Sciatic nerve (tissue), 2 donors: ENCODE data around the gene TASP1. TPM values are rescaled to one million over a fixed set of nuclear protein-coding genes. Genes with fewer than 3 reads are reported as not detected.

Source experiments
- ATAC-seq: fragments of 200-7000 bp; cut with Tn5 transposase; one replicate; pipeline ENCODE4 v1.9.1; 2020; ENCODE audit warnings: mild to moderate bottlenecking, moderate library complexity
- DNase-seq: peaks from one replicate; pipeline ENCODE4 v3.0.0-alpha.2; 2020; ENCODE audit warnings: low spot score
- intact Hi-C: fragments of 100-400 bp; cut with DNase I; formaldehyde crosslinking; loops from one replicate; pipeline ENCODE4 v1.14.2; 2022
- total RNA-seq: library from RNA; stranded (reverse); fragmentation: NEBNext Ultra II Directional; extraction: Animal tissue kit (Norgen Biotek cat#: 25700); gene quantifications from one replicate; pipeline ENCODE4 v1.2.1, GENCODE V29; 2021
- donor health status: DM: no; HTN: no; CAD: no.
- donor health status: DM: no; HTN: no; CAD: no.

The TASP1 gene
- total RNA-seq, 1 donor from 2014 or later: 22.7 TPM

DNA sequence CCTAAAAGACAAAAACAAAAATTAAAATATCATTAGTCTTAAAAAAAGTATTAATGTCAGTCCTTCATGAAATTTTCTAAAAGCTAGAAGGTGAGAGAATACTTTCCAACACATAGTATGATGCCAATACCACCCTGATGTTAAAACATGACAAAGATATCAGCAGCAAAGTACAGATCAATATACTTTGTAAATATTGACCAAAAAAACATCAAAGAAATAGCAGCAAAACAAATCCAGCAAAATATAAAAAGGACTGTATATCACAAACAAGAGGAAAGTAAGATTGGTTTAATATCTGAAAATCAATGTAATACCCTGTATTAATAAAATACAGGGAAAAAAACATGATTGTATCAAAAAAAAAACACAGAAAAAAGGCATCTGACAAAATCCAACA, 51.4 kb downstream of the TASP1 start:
- intact Hi-C loops: no loop called here
- no peak for ATAC-seq

DNA sequence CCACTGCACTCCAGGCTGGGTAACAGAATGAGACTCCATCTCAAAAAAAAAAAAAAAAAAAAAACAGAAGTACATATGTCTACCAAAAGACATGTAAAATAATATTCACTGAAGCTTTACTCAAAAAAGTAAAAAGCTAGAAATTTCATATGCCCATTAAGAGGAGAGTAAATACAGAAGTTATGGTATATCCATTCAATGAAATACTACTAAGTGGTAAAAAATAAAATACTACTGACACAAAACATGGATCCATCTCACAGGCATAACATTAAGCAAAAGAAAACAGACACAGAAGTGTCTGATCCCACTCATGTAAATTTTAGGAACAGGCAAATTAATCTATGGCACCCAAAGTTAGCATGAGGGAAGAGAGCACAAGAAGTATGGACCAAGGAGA, 52.6 kb downstream of the TASP1 start:
- ATAC-seq: no peak
- DNase-seq: no peak
- intact Hi-C loops: no loop called here

More for the DNA sequence above, 51.4 kb downstream of the TASP1 start:
- DNase-seq: no peak

DNA sequence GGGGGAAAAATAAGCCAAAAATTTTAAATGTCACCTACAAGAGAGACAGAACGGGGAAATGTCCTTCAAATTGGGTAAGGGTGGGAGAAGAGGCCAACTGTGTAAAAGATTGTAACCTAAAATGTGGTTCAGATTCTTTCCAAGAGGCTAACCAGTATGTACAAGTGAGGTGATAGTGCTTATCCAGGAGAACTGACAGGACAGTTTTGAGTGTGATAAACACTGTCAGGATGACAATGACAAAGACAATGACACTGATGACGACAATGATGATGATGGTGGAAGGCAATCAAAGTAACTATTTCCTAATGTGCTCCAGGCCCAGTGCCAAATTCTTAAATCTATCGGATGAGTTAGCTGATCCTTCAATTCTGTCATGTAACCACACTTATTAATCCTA, 57.3 kb downstream of the TASP1 start:
- intact Hi-C loops: no loop called here
- ATAC-seq (no peak), DNase-seq (no peak)

DNA sequence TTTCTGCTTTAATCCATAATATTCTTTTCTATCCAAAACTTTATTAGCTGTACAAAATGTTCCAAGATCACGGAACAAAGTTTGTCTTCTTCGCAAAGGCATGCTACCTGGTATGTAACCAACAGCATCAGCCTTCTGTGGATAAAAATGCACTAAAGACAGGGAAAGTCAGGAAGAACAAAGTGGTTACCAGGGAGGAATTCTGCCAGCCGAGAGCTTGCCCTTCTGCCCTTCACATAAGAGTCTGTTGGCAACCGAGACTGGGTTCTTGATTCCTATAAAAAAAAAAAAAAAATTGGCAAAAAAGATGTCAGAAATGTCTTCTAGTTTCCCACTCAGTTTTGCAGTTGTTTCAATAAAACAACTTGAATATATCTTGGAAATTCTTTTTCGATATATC, 58.0 kb downstream of the TASP1 start:
- DNase-seq: no peak
- no peak for ATAC-seq
- intact Hi-C loops: no loop called here

DNA sequence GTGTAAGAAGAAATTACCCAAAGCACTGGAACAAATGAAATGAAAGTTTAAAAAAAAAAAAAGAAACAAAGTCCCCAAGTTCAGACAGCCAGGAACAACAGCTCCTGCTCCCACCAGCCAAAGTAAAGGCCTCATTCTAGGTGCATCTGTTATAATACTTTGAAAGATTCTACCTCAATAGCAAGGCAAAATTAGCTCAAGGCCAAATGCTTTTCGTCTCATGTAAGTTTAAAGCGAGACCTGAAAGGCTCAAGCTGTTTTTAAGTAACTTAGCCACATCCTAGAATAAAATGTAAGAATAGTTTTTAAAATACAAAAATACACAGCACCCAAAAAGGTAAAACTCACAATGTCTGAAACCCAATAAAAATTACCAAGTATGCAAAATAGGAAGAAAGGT, 64.7 kb downstream of the TASP1 start:
- intact Hi-C loops: no loop called here
- DNase-seq (no peak), ATAC-seq (no peak)

DNA sequence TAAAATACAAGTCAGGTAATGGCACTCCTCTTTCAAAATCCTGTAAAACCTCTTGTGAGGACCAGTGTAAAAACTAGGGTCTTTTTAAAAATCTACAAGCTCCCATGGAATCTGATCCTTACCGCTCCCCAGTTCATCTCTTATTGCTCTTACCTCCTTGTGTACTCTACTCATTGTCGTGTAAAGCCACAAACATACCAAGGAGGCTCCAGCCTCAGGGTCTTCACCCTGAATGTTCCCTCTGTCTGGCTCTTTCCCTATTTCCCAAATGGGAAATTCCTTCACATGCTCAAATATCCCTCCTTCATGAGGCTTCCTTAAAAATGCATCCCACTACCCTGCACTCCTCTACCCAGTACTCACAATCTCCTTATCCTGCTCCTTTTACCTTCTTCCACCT, 67.1 kb downstream of the TASP1 start:
- no peak for DNase-seq
- intact Hi-C loops: no loop called here
- no peak for ATAC-seq

DNA sequence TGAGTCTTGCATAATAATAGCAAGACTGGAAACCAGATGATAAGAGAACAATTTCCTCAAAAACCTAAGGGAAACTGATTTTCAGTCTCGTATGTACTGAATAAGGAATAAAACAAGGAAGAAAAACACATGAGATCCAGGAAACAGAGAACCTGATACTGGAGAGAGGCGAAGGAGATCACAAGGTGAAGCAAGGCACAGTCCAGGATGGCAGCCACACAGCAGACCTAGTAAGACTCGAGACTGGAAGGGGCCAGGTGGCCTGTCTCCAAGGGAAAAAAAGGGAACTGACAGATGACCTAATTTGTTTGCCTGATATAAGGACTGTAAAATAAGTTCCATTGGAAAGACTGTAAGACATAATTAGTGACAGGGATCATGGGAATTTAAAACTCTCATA, 71.1 kb downstream of the TASP1 start:
- ATAC-seq: no peak
- intact Hi-C loops: no loop called here
- no peak for DNase-seq

DNA sequence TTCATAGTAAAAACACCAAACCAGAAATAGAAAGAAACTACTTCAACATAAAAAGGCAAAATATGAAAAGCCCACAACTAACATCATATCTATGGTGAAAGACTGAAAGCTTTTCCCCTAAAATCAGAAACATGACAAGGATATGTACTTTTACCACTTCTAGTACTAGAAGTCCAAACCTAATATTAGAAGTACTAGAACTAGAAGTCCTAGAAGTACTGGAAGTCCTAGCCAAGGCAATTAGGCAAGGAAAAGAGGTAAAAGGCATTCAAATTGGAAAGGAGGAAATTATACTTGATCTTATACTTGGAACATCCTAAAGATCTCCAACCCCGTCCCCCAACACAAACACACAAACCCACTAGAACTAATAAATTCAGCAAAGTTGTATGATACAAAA, 74.9 kb downstream of the TASP1 start:
- ATAC-seq (no peak), DNase-seq (no peak)
- intact Hi-C loops: no loop called here

DNA sequence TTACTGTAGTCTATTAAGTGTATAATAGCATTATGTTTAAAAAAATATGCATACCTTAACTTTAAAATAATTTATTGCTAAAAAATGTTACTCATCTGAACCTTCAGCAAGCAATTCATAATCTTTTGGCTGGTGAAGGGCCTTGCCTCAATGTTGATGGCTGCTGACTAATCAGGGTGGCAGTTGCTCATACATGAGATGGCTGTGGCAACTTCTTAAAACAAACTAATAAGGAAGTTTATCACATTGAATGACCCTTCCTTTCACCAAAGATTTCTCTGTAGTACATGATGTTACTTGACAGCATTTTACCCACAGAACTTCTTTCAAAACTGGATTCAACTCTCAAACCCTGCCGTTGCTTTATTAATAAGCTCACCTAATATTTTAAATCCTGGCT, 84.0 kb downstream of the TASP1 start:
- ATAC-seq: no peak
- DNase-seq: no peak
- intact Hi-C loops: no loop called here

DNA sequence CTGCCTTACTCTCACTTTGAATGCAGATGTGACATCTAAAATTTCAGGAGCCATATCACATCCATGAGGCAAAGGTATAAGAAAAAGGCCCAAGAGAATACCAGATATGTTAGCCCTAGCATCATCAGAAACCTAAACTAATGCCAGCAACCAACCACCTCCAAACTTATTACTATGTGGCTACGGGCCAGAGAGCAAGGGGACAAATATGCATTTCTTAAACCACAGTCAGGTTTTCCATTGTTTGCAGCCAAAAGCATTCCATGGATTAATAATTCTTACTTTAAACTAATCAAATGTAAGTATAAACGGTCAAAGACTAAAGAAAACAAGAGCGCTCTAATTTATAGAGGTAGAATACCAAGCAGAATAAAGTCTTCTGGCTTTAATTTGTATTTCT, 84.7 kb downstream of the TASP1 start:
- DNase-seq (no peak), ATAC-seq (no peak)
- intact Hi-C loops: no loop called here

DNA sequence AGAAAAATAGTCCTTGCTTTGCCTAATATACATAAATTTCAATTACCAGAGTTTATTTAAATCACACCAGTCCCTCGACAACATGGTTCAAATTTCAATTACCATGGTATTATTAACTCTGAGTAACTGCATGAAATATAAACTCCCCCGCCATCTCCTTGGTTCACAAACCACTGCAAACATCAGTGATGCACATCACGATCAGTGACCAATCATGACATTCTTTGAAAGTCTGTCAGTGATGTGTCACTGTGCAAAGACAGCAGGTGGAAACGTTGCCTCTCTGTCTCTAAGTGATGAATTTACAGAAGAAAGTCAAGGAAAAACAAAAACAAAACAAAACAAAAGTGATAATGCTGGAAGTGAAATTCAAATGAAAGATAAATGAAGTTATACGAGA, 86.7 kb downstream of the TASP1 start:
- intact Hi-C loops: no loop called here

DNA sequence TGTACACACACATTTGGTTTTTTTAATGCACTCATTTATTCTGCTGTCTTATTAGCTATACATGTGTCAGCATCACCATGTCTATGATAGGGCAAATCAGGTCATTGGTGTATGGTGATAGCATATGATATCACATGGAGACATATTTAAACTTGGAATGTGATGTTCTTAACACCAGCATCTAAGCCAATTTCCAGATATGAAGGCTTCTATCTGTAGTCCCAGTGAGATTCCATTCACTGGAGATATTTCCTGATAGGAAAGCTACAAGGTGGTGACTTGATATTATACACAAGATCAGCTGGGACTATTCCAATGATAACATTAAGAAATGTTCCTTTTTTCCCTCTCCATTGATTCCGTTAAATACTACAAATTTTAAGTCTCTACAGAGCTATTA, 89.3 kb downstream of the TASP1 start:
- no peak for DNase-seq
- no peak for ATAC-seq
- intact Hi-C loops: no loop called here

More for the DNA sequence above, 86.7 kb downstream of the TASP1 start:
- no peak for ATAC-seq
- no peak for DNase-seq

DNA sequence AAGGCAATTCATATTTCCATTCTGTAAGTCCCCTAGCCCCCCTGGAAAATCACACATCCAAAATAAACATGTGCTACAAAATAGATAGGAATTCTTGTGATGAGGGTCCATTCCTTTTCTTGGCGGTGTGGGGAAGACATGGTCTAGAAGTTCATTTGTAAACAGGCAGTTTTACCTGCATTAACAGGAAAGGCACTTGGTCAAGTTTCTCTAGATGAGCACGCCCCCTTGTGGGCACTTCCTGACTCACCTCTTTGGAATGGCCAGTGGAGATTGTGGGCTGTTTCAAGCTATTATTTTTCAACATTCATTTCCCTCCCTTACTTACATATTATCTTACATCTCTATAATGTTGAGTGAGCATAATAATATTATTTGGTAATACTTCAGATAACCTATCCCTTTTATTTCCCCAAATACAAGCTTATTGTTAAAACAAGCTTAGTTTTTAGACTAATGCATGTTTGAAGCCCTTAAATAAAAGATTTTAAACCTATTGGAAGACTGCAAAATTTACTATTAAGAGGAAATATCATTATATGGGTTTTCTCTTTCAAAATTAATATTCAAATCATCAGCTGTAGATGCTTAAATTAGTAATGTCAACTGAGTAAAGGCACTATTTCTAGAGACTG, 92.1 kb downstream of the TASP1 start:
- ATAC-seq: peak; percentile 78
- DNase-seq: peak; percentile 92
- intact Hi-C loops: no loop called here

DNA sequence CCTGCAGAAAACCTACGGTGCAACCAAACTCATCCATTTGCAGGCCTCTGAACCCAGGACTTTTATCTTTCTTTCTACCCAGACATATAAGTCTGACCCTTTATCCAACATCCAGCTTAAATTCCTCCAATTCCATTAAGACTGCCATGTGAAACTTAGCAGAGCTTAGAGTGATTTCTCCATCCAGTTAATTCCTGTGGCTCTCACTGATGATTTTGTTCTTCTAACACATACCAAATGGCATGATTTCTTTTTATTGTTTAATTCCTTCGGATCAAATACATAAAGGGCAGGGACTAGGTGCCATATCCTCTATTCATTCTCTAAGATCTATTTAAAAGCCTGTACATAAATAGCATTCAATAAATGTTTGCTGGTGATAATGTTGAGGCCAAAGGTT, 92.9 kb downstream of the TASP1 start:
- ATAC-seq (no peak), DNase-seq (no peak)
- intact Hi-C loops: no loop called here

DNA sequence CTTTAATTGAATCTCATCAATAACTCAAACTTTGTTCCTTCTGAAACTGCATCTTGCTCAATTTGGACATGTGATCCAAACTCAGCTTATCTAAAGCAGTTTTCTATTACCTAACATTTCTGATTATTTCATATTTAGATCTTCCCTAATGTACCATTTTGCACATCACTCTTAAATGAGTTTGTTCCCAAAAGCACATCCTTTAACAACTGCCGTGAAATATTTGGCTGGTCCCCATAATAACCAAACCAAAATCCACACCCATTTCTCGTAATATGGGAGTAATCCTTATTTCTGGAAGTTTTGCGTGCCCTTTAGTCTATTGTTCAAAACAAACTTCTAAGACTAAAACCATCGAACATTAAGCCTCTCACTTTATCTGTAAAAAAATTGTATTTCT, 94.9 kb downstream of the TASP1 start:
- no peak for DNase-seq
- ATAC-seq: peak; percentile 46
- intact Hi-C loops: no loop called here

DNA sequence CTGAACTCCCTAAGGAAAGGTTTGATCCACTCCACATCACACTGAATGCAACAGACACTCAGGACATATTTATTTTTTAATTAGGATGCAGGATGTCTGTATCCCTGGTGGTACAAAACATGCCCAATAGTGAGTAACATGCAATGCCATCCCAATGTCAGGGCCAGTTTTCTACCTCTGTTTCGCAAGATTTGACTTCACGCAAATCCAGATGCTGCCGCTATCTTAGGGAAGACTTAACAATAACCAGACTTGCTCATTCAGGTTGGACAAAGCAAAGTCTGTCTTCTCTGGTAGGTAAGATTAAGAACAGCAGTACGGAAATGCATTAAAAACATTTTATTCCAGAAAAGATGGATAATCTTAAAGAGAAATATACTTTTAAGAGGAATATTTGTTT, 103.1 kb downstream of the TASP1 start:
- no peak for ATAC-seq
- intact Hi-C loops: loop anchor here (10.0 kb wide), 1 partner anchor 411 kb away; no protein-coding TSS in a partner anchor
- DNase-seq: no peak

DNA sequence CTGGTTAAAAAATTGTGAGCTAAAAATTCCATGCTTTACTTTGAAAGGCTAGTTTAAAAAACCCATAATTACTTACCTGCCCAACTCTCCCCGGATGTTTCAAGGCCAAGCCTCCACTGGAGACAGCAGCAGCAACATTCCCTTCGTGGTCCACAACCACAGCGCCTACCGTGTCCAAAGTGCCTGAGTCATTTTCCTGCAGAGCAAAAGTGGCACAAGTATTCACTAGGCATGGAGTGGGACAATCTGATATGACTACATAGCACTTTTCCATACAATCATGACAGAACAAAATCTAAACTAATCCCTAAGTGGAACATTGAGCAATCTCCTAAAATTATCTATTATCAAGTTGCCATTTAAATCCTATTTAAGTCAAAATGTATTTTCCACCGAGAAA, 104.8 kb downstream of the TASP1 start:
- DNase-seq (no peak), ATAC-seq (no peak)
- intact Hi-C loops: loop anchor here (10.0 kb wide), 1 partner anchor 409 kb away; no protein-coding TSS in a partner anchor

DNA sequence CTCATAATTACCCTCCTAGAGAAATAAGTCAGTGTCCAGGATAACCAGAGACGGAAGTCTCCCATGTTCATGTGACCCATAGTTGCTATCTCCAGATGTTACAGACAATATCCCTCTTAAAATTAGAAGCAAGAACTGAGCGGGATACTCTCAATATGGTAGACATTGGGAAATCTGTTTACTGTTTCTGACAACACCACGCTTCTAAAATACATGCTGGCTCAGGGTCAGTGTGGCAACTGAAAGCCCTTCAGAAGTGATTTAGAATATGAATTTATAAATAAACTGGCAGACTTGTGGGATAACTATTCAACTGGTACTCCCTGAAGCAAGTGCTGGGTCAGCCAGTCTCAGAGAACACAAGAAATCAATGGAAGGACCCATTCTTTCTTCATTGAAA, 108.6 kb downstream of the TASP1 start:
- DNase-seq (no peak), ATAC-seq (no peak)
- intact Hi-C loops: loop anchor here (10.0 kb wide), 1 partner anchor 405 kb away; no protein-coding TSS in a partner anchor

DNA sequence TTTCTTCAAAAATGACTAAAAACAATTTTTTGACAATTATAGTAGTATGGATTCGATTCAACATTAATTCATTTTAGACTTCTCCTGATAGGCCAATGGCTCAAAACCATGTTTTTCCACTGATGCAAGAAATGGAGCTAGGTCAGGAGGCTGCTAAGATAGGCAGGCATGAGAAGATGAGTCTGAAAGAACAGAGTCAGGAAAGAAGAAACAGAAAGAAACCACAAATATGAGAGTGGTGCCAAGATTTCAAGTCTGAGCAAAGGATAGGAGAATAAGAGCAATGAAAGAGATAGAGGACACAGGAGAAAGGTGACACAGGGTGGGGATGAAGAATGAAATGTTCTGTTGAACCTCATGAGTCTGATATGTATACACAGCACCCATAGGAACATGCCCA, 112.2 kb downstream of the TASP1 start:
- DNase-seq: no peak
- ATAC-seq: no peak
- intact Hi-C loops: no loop called here

DNA sequence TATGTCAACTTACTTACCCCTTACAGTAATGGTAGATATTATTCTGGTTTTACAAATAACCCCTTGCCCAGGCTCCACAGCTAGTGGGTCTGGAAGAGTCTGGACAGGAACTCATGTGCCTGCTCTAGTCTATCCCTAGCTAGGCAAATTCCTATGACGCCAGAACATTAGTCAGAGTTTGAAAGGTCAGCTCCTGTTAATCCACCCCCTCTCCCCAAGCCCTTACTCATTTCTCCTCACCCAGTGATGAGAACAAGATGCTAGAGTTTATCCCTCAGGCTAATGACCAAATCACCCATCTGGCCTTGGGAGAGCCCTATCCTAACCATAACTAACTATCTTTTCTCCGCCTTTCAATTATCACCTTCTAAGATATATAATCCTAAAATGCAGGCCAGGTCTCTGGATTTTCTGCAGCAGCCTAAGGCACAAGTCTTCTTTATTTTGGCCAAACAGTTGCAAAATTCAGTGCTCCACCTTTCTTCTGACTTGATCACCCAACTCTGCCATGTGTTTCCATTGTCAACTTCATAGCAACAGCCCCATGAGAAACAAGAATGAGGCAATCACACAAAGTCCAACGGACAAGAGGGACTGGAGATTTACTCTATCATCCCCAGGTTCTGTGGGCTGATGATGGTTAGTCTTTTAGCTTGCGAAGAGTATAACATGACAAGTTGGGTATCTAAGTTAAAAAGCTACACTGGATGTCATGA, 113.3 kb downstream of the TASP1 start:
- no peak for DNase-seq

DNA sequence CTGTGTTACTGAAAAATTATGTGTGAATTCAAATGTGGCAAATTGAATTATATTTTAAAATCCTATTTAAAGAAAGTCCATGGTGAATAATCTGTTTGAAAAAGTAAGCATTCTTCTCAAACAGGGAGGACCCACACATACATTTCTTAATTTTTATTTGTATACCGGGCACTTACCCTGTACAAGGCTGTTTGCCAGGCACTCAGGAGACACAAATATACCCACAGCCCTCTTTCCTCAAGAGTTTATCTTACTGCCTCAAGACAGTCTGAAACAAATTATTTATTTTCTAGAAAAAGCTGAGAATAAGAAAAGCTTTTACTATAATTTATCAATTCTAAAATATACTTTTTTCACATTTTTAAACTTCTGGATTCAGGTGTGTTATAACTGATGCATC, 114.4 kb downstream of the TASP1 start:
- DNase-seq (no peak), ATAC-seq (no peak)
- intact Hi-C loops: no loop called here

More for the DNA sequence above, 113.3 kb downstream of the TASP1 start:
- peak; percentile 79 for ATAC-seq
- intact Hi-C loops: no loop called here
